ENCODE results near the gene KDELR3. TPM values are rescaled to one million over a fixed set of nuclear protein-coding genes. Genes with fewer than 3 reads are reported as not detected.
A peak's percentile ranks its signal among the peaks of the same experiment; 100 is the strongest.

KDELR3 gene
- under 1 TPM; 0.31 to 0.37 TPM for total RNA-seq

DNA sequence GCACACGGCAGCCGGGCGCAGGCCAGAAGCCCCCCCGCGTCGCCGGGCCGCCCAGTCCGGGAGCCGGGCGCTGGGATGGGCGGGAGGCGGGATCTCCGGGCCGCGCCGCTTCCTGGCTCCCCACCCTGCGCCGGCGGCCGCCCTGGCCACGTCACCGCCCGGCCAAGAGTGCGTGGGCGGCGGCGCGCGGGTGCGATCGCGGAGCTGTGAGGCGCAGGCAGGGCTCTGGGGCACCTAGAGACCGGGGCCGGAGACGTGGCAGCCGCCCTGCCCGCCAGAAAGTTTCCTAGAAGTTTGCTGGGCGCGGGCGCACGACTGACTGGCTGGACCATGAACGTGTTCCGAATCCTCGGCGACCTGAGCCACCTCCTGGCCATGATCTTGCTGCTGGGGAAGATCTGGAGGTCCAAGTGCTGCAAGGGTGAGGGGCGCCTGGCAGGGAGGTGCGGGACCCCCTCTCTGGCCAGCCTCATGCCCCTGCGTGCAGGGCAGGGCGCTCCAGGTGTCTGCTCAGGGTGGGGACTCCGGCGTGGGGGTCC is at the start of gene KDELR3:
Gene KDELR3 (plus strand): TSS at position 193 of the 539 bp plus-strand sequence. CDS start 138 bp downstream, at position 331.
- peaks cover 46% of the 10 kb centered on the region for H3K27me3 Mint-ChIP-seq (ENCODE audit: low read depth)
- H3K27ac Mint-ChIP-seq = no peak within 1 kb of the TSS
- H3K36me3 Mint-ChIP-seq (ENCODE audit: insufficient read depth in 2 of 2) = no peaks in the 10 kb centered on the region

DNA sequence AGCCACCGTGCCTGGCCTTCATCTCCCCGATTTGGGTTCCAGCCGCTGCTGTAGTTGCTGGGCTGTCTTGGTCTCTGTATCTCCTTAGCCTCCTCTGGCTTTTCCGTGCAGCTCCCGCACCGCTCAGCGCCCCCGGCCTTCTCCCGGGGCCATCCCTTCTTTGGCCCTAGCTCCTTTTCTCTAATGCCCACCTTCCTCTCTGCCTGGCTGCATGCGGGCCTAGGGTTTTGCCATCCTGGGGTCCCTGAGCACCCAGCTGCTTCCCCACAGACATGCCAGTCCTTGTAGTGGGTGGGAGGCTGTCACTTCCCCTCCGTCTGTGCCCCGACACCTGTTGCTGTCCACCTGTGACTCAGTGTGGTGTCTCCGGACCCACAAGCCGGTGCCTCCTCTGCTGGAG is 49.3 kb upstream of the KDELR3 start:
- no peak for DNase-seq
- H3K27me3 Mint-ChIP-seq (ENCODE audit: low read depth) = no peaks in the 10 kb centered on the region

More for the DNA sequence above, at the start of gene KDELR3:
- ATAC-seq (replicated peaks in 1 of 2) (peak; percentile 92 to 97), DNase-seq (peak; percentile 80 to 84)
- Mint-ChIP-seq H3K4me1 (ENCODE audit: low read depth) (peaks cover 4% of the 10 kb centered on the region), H3K4me3 (peak within 1 kb of the TSS; percentile 86), H3K9me3 (no peaks in the 10 kb centered on the region)

DNA sequence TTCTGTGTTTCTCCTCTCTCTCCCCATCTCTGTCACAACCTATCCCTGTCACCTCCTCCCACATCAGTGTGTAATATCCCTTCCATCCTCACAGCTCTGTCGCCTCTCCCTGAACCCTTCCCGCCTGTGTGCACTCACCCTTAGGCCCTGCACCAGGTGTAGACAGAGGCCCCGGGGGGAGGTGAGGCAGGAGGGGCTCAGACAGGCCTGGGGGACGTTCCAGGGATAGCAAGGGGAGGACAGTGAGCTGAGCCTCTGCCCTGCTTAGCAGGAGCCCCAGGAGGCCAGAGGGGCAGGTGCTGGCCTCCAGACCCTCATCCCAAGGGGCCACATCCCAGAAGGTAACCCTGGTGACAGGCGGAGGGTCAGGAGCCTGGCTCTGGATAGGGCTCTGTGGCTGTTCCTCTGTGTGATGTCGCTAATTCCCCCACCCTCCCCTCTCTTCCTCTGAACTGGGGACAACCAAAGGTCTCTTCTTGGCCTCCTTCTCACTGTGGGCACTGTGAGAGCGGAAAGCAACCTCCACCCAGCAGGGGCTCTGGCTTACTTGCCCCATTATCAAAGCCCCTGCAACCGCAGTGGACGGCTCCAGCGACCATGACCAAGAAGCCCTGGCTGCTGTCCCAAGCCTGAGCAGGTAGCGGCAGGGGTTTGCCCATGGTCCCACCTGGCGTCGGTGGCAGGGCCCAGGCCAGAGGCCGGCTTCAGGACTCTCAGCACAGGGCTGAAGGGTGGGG is 48.6 kb upstream of the KDELR3 start:
- H3K27ac Mint-ChIP-seq = no peak overlapping the region
- DNase-seq (no peak), ATAC-seq (replicated peaks in 1 of 2) (no peak)
- no peaks in the 10 kb centered on the region for H3K9me3 Mint-ChIP-seq
- no peak overlapping the region for H3K4me3 Mint-ChIP-seq
- no peaks in the 10 kb centered on the region for H3K4me1 Mint-ChIP-seq (ENCODE audit: low read depth)
- H3K36me3 Mint-ChIP-seq (ENCODE audit: insufficient read depth in 2 of 2) = no peaks in the 10 kb centered on the region
- H3K27me3 Mint-ChIP-seq (ENCODE audit: low read depth) = no peaks in the 10 kb centered on the region

More for the DNA sequence above, 49.3 kb upstream of the KDELR3 start:
- no peaks in the 10 kb centered on the region for H3K36me3 Mint-ChIP-seq (ENCODE audit: insufficient read depth in 2 of 2)
- H3K4me1 Mint-ChIP-seq (ENCODE audit: low read depth) = no peaks in the 10 kb centered on the region
- no peak overlapping the region for H3K27ac Mint-ChIP-seq
- no peaks in the 10 kb centered on the region for H3K9me3 Mint-ChIP-seq
- H3K4me3 Mint-ChIP-seq = no peak overlapping the region
- no peak for ATAC-seq (replicated peaks in 1 of 2)

DNA sequence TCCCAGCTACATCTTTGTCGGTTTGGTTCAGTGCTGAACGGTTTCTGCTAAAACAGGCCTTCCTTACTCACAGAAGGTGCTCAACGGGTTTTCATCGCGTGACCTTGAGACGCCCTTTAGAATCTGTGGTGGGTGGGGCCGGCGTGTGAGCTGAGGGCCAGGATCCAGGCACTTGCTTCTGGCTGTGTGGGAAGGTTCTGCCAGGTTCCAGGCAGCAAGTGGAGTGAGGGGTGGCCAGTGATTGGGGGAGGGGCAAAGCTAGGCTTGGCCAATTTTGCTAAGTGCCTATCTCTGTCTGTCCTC is 48.1 kb upstream of the KDELR3 start:
- no peak for DNase-seq
- no peak overlapping the region for H3K4me3 Mint-ChIP-seq
- no peaks in the 10 kb centered on the region for H3K4me1 Mint-ChIP-seq (ENCODE audit: low read depth)
- no peak for ATAC-seq (replicated peaks in 1 of 2)
- no peak overlapping the region for H3K27ac Mint-ChIP-seq
- no peaks in the 10 kb centered on the region for H3K27me3 Mint-ChIP-seq (ENCODE audit: low read depth)
- H3K9me3 Mint-ChIP-seq = no peaks in the 10 kb centered on the region
- no peaks in the 10 kb centered on the region for H3K36me3 Mint-ChIP-seq (ENCODE audit: insufficient read depth in 2 of 2)

DNA sequence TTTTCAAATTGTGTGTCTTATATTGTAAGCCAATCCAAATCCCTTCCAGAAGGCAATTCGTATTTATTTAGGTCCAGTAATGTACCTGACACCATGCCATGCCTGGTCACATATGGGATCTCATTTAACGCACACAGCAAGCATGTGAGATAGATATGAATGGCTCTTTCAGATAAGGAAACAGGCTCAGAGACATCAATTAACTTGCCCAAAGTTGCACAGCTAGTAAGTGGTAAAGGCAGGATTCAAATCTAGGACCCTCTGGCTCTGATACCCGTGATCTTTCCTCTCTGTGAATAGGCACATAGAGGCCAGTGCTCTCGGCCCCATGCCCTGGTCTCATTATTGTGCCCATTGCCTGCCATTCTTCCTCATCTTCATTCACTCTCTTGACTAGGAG is 47.2 kb upstream of the KDELR3 start:
- ATAC-seq (replicated peaks in 1 of 2) (no peak), DNase-seq (no peak)
- Mint-ChIP-seq H3K36me3 (ENCODE audit: insufficient read depth in 2 of 2) (no peaks in the 10 kb centered on the region), H3K27ac (no peak overlapping the region), H3K9me3 (no peaks in the 10 kb centered on the region), H3K4me3 (no peak overlapping the region), H3K4me1 (ENCODE audit: low read depth) (no peaks in the 10 kb centered on the region), H3K27me3 (ENCODE audit: low read depth) (no peaks in the 10 kb centered on the region)

DNA sequence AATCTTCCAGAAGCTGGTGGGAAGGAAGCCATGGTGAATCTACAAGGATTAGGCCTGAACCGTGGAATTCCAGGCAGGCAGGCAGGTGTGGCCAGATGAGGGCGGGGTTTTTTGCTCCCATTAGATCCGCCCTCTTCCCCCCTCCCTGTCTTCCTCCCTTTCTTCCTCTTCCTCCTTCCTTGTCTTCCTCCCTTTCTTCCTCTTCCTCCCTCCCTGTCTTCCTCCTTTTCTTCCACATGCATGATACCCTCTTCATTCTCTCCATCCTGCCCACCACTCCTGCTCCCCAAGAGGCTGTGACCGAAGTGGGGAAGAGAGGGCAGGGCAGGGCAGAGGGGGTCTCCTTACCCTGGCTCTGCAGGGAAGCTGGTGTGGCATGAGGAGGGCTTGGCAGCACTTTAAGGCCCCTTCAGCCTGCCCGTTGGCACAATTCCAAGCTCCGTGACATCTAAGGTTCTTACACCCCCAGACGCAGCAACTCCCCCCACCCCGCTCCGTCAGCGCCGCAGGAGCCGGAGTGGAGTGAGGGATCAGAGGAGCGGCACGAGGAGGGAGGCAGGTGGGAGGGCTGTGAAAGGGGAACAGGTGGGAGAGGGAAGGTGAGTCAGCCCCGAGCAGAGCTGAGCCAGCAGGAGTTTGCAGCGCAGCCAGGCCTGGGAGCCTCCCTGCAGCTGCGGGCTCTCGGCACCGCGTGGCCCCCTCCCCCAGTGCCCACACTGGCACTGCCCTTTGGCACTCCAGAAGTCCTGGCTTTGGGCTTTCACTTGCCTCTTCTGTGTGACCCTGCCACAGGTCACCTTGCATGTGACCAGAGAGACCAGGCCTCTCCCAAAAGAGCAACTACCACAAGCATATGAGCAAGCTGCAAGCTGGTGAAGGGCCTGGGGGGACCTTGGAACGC is 45.0 kb upstream of the KDELR3 start:
- DNase-seq (no peak), ATAC-seq (replicated peaks in 1 of 2) (no peak)
- no peaks in the 10 kb centered on the region for H3K9me3 Mint-ChIP-seq
- no peak overlapping the region for H3K27ac Mint-ChIP-seq
- no peaks in the 10 kb centered on the region for H3K27me3 Mint-ChIP-seq (ENCODE audit: low read depth)
- no peaks in the 10 kb centered on the region for H3K36me3 Mint-ChIP-seq (ENCODE audit: insufficient read depth in 2 of 2)
- H3K4me1 Mint-ChIP-seq (ENCODE audit: low read depth) = no peaks in the 10 kb centered on the region
- no peak overlapping the region for H3K4me3 Mint-ChIP-seq

DNA sequence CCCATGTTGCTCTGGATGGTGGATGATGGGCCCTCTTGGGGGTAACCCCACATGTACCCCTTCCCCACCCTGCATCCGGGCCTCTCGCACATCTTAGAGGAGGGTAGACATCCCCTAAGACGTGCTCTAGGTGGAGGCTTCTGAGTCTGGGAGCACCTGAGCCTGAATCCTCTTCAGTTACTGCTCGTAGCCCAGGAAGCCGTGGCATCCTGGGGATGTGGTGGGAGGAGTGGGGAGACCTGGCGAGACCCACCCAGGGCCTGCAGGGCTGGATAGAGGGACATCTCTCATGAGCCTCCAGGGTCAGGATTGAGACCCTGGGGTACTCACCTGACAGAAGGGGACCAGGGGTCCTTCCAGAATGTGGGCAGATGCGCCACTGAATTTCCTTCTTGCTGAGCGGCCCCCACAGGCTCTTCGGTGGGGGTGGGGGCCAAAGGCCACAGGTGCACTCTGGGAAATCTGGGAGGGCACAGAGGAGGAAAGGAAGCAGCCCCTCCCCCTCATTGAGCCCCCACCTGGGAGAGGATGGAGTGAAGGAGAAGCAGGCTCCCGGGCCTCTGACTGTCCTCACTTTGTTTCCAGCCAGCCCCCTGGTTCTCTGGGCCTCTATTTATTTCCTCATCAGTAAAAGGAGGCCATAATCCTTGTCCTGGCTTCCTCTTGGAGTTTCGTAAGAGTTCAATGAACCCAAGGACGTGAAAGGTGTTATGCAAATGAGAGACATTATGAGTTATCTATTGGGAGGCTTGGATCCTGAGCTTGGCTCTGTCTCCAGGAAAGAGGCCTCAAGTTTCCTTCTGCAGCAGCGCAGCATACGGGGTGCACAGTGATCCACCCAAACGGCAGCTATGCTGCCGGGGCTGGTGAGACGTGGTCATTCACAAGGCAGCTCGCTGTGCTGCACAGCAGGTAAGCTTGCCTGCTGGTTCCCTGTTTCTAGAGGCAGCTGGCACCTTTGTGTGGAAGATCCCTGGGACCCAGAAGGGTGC is 44.1 kb upstream of the KDELR3 start:
- Mint-ChIP-seq H3K27me3 (ENCODE audit: low read depth) (no peaks in the 10 kb centered on the region), H3K36me3 (ENCODE audit: insufficient read depth in 2 of 2) (no peaks in the 10 kb centered on the region), H3K27ac (no peak overlapping the region), H3K9me3 (no peaks in the 10 kb centered on the region), H3K4me3 (no peak overlapping the region), H3K4me1 (ENCODE audit: low read depth) (no peaks in the 10 kb centered on the region)
- no peak for DNase-seq
- no peak for ATAC-seq (replicated peaks in 1 of 2)

DNA sequence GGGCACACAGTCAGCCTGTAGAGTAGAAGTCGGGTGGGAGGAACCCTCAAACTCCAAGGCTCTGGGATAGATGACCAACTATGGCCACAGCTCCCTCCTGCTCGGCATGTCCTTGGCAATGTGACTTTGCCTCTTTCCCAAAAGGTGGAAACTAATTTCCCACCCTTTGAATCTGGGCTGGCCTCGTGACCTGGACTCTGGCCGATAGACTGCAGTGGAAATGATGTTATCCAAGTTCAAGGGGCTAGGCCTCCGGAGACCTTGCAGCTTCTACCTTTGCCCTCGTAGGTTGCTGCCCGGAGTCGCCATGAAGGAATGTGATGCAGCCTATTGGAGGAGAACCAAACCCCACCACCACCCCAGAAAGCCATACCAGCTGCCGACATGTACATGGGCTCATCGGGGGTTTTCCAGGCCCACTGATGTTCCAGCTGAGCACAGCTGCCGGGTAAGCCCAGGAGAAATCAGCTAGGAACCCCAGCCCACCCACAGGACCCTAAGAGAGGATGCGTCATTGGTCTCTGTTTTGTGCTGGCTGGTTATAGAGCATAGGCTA is 43.3 kb upstream of the KDELR3 start:
- DNase-seq = no peak
- Mint-ChIP-seq H3K4me3 (no peak overlapping the region), H3K4me1 (ENCODE audit: low read depth) (no peaks in the 10 kb centered on the region), H3K27ac (no peak overlapping the region), H3K36me3 (ENCODE audit: insufficient read depth in 2 of 2) (no peaks in the 10 kb centered on the region), H3K27me3 (ENCODE audit: low read depth) (no peaks in the 10 kb centered on the region), H3K9me3 (no peaks in the 10 kb centered on the region)
- ATAC-seq (replicated peaks in 1 of 2) = no peak

DNA sequence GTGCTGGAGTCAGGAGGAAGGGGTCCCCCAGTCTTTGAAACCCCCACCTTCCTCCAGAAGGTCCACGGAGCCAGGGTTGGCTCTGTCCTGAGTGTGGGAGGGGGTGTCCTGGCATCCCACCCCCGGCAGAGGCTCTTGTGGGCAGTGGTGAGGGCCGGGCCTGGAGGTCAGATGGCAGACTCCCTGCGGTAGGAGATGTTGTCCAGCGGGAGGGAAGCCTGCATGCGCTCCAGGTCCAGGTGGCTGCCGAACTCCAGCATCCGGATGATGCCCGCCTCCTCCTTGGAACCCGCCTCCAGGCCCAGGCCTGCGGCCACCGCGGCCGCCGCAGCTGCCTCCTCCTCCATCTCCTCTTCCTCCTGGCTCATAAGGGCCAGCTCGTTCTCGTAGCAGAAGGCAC is 41.3 kb upstream of the KDELR3 start:
- H3K9me3 Mint-ChIP-seq = no peaks in the 10 kb centered on the region
- H3K4me3 Mint-ChIP-seq = no peak overlapping the region
- DNase-seq = no peak
- H3K4me1 Mint-ChIP-seq (ENCODE audit: low read depth) = no peaks in the 10 kb centered on the region
- ATAC-seq (replicated peaks in 1 of 2) = no peak
- H3K27me3 Mint-ChIP-seq (ENCODE audit: low read depth) = no peaks in the 10 kb centered on the region
- H3K27ac Mint-ChIP-seq = no peak overlapping the region
- no peaks in the 10 kb centered on the region for H3K36me3 Mint-ChIP-seq (ENCODE audit: insufficient read depth in 2 of 2)

DNA sequence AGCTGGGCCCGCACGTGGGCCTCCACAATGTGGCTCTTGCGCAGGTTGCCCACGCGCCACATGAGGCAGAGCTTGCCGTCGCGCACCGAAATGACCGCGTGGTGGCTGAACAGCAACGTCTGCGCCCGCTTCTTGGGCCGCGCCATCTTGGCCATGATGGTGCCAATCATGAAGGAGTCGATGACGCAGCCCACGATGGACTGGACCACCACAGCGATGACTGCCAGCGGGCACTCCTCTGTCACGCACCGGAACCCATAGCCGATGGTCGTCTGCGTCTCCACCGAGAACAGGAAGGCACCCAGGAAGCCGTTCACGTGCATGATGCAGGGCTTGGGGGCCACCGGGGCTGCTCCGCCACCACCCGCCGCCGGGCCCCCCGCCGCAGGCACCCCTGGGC is 40.4 kb upstream of the KDELR3 start:
- Mint-ChIP-seq H3K4me1 (ENCODE audit: low read depth) (no peaks in the 10 kb centered on the region), H3K4me3 (no peak overlapping the region), H3K36me3 (ENCODE audit: insufficient read depth in 2 of 2) (no peaks in the 10 kb centered on the region), H3K9me3 (no peaks in the 10 kb centered on the region), H3K27ac (no peak overlapping the region), H3K27me3 (ENCODE audit: low read depth) (no peaks in the 10 kb centered on the region)
- DNase-seq (no peak), ATAC-seq (replicated peaks in 1 of 2) (no peak)

DNA sequence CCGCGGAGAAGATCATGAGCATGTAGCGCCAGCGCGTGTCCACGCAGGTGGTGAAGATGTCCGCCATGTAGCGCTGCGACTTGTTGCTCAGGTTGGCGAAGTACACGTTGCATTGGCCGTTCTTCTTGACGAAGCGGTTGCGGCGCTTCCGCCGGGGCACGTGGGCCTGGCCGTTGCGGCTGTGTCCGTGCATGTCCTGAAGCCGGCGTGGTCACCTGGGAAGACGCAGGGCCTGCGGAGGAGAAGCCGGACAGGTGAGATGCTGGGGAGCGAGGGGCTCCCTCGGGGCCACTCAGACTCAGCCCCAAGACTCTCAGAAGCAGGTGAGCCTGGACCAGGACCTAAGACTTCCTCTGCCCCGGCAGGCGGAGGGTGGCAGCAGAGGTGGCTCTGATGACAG is 40.0 kb upstream of the KDELR3 start:
- no peaks in the 10 kb centered on the region for H3K27me3 Mint-ChIP-seq (ENCODE audit: low read depth)
- DNase-seq (no peak), ATAC-seq (replicated peaks in 1 of 2) (no peak)
- no peak overlapping the region for H3K4me3 Mint-ChIP-seq
- no peaks in the 10 kb centered on the region for H3K4me1 Mint-ChIP-seq (ENCODE audit: low read depth)
- H3K27ac Mint-ChIP-seq = no peak overlapping the region
- H3K36me3 Mint-ChIP-seq (ENCODE audit: insufficient read depth in 2 of 2) = no peaks in the 10 kb centered on the region
- H3K9me3 Mint-ChIP-seq = no peaks in the 10 kb centered on the region

DNA sequence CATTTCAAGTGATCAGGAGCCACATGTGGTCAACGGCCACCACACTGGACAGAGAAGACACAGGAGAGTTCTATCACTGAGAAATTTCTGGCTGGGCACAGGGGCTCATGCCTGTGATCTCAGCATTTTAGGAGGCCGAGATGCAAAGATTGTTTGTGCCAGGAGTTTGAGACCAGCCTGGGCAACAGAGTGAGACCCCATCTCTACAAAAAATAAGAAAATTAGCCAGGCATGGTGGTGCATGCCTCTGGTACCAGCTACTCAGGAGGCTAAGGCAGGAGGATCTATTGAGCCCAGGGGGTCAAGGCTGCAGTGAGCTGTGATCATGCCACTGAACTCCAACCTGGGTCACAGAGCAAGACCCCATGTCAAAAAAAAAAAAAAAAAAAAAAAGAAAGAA is 39.2 kb upstream of the KDELR3 start:
- H3K4me1 Mint-ChIP-seq (ENCODE audit: low read depth) = no peaks in the 10 kb centered on the region
- no peaks in the 10 kb centered on the region for H3K9me3 Mint-ChIP-seq
- no peaks in the 10 kb centered on the region for H3K36me3 Mint-ChIP-seq (ENCODE audit: insufficient read depth in 2 of 2)
- DNase-seq = no peak
- ATAC-seq (replicated peaks in 1 of 2) = no peak
- no peaks in the 10 kb centered on the region for H3K27me3 Mint-ChIP-seq (ENCODE audit: low read depth)
- H3K4me3 Mint-ChIP-seq = no peak overlapping the region
- no peak overlapping the region for H3K27ac Mint-ChIP-seq

All from activated T-cell treated with anti-CD3 and anti-CD28 coated beads, Interleukin-2, amount 50 U/mL, for 72 hours (primary cell).